WTC11 (cell line): Measurements from ENCODE around the gene CPLANE1. TPM values are rescaled to one million over a fixed set of nuclear protein-coding genes. Genes with fewer than 3 reads are reported as not detected.

Source experiments
- ATAC-seq: fragments of 200-7000 bp; cut with Tn5 transposase; 2 replicates; pipeline ENCODE4 v1.10.0; 2021; ENCODE audit warnings: mild to moderate bottlenecking, moderate library complexity
- CTCF ChIA-PET: fragments of 300-600 bp; sonication (Branson Sonifier 250); formaldehyde crosslinking; loops from one replicate; lab custom pipeline; 2021; ENCODE audit warnings: antibody characterized with exemption; lab: Charles Lee
- POLR2A ChIA-PET: fragments of 350-600 bp; sonication (Branson Sonifier 250); formaldehyde crosslinking; loops from one replicate; lab custom pipeline; 2021; ENCODE audit warnings: antibody characterized with exemption; lab: Charles Lee
- DNase-seq: peaks from one replicate; pipeline ENCODE4 v3.0.0; 2021; ENCODE audit warnings: low spot score
- H3K27ac Mint-ChIP-seq: 2 replicates; pipeline ENCODE4 v1.8.0; 2021; ENCODE audit warnings: mixed read lengths
- H3K27me3 Mint-ChIP-seq: 2 replicates; pipeline ENCODE4 v1.8.0; 2021; ENCODE audit warnings: low read depth, mild to moderate bottlenecking, moderate library complexity, mixed read lengths
- H3K36me3 Mint-ChIP-seq: 2 replicates; pipeline ENCODE4 v1.8.0; 2021; ENCODE audit warnings: mixed read lengths
- H3K4me1 Mint-ChIP-seq: 2 replicates; pipeline ENCODE4 v1.8.0; 2022; ENCODE audit warnings: mixed read lengths
- H3K4me3 Mint-ChIP-seq: 2 replicates; pipeline ENCODE4 v1.8.0; 2021; ENCODE audit warnings: mild to moderate bottlenecking, moderate library complexity, mixed read lengths
- H3K9me3 Mint-ChIP-seq: 2 replicates; pipeline ENCODE4 v1.8.0; 2021; ENCODE audit warnings: mixed read lengths
- ATF1 ChIP-seq: sonication (generic); formaldehyde crosslinking; IDR thresholded peaks from 2 replicates; pipeline ENCODE4 v1.8.1; 2023; ENCODE audit warnings: mild to moderate bottlenecking, moderate library complexity, missing genetic modification reagents
- E2F5 ChIP-seq: sonication (generic); formaldehyde crosslinking; IDR thresholded peaks from 2 replicates; pipeline ENCODE4 v1.8.1; 2022; ENCODE audit warnings: mild to moderate bottlenecking, moderate library complexity, missing genetic modification reagents
- GABPB1 ChIP-seq: sonication (generic); formaldehyde crosslinking; IDR thresholded peaks from 2 replicates; pipeline ENCODE4 v1.8.1; 2023; ENCODE audit warnings: mild to moderate bottlenecking, missing genetic modification reagents
- GTF2I ChIP-seq: fragments of 250-450 bp; sonication (Bioruptor Pico); conservative IDR thresholded peaks from 2 replicates; pipeline ENCODE4 v1.4.0; 2021; ENCODE audit warnings: mild to moderate bottlenecking
- MXD4 ChIP-seq: fragments of 250-450 bp; sonication (Bioruptor Pico); IDR thresholded peaks from 2 replicates; pipeline ENCODE4 v1.8.0; 2021; ENCODE audit warnings: mild to moderate bottlenecking, moderate library complexity, borderline replicate concordance
- MYBL2 ChIP-seq: sonication (generic); formaldehyde crosslinking; IDR thresholded peaks from 2 replicates; pipeline ENCODE4 v1.8.1; 2023; ENCODE audit warnings: mild to moderate bottlenecking, moderate library complexity, missing genetic modification reagents
- NFATC4 ChIP-seq: fragments of 250-450 bp; sonication (Bioruptor Pico); IDR thresholded peaks from 2 replicates; pipeline ENCODE4 v1.9.0; 2021; ENCODE audit warnings: mild to moderate bottlenecking
- NFE2L1 ChIP-seq: sonication (generic); formaldehyde crosslinking; IDR thresholded peaks from 2 replicates; pipeline ENCODE4 v1.8.1; 2023; ENCODE audit warnings: missing genetic modification reagents
- OVOL2 ChIP-seq: fragments of 250-450 bp; sonication (Bioruptor Pico); IDR thresholded peaks from 2 replicates; pipeline ENCODE4 v1.9.0; 2021; ENCODE audit warnings: mild to moderate bottlenecking, borderline replicate concordance
- PRRX2 ChIP-seq: fragments of 250-450 bp; sonication (Bioruptor Pico); IDR thresholded peaks from 2 replicates; pipeline ENCODE4 v1.8.0; 2021; ENCODE audit warnings: mild to moderate bottlenecking
- RELA ChIP-seq: sonication (generic); formaldehyde crosslinking; IDR thresholded peaks from 2 replicates; pipeline ENCODE4 v1.8.1; 2022; ENCODE audit warnings: missing genetic modification reagents, mild to moderate bottlenecking, borderline replicate concordance
- SMAD3 ChIP-seq: sonication (generic); formaldehyde crosslinking; IDR thresholded peaks from 2 replicates; pipeline ENCODE4 v1.8.0; 2022; ENCODE audit warnings: missing genetic modification reagents, mild to moderate bottlenecking, borderline replicate concordance
- ZNF138 ChIP-seq: sonication (generic); formaldehyde crosslinking; conservative IDR thresholded peaks from 2 replicates; pipeline ENCODE4 v1.8.1; 2022; ENCODE audit warnings: mild to moderate bottlenecking, moderate library complexity, missing genetic modification reagents
- ZNF416 ChIP-seq: fragments of 250-450 bp; sonication (Bioruptor Pico); IDR thresholded peaks from 2 replicates; pipeline ENCODE4 v1.9.0; 2021; ENCODE audit warnings: mild to moderate bottlenecking, inconsistent platforms
- total RNA-seq: library from RNA; stranded (reverse); gene quantifications from 3 replicates; pipeline ENCODE4 v1.2.3, GENCODE V29; 2021
- TF ChIP-seq, protein P1 (sequence below): sonication (generic); formaldehyde crosslinking; IDR thresholded peaks from 2 replicates; pipeline ENCODE4 v1.8.0; 2022; ENCODE audit warnings: mild to moderate bottlenecking, missing genetic modification reagents
- TF ChIP-seq, protein P2 (sequence below): sonication (generic); formaldehyde crosslinking; IDR thresholded peaks from 2 replicates; pipeline ENCODE4 v1.8.1; 2023; ENCODE audit warnings: mild to moderate bottlenecking, missing genetic modification reagents
- TF ChIP-seq, protein P3 (sequence below): sonication (generic); formaldehyde crosslinking; IDR thresholded peaks from 2 replicates; pipeline ENCODE4 v1.8.1; 2023; ENCODE audit warnings: mild to moderate bottlenecking, missing genetic modification reagents
- TF ChIP-seq, protein P4 (sequence below): sonication (generic); formaldehyde crosslinking; IDR thresholded peaks from 2 replicates; pipeline ENCODE4 v1.8.1; 2023; ENCODE audit warnings: mild to moderate bottlenecking, missing genetic modification reagents, moderate library complexity
- TF ChIP-seq, protein P5 (sequence below): sonication (generic); formaldehyde crosslinking; IDR thresholded peaks from 2 replicates; pipeline ENCODE4 v1.8.0; 2022; ENCODE audit warnings: missing genetic modification reagents
- TF ChIP-seq, protein P6 (sequence below): fragments of 250-450 bp; sonication (Bioruptor Pico); IDR thresholded peaks from 2 replicates; pipeline ENCODE4 v1.9.0; 2021; ENCODE audit warnings: mild to moderate bottlenecking

CPLANE1 gene
- total RNA-seq, 1 experiment from 2014 or later = 4.8 TPM

DNA sequence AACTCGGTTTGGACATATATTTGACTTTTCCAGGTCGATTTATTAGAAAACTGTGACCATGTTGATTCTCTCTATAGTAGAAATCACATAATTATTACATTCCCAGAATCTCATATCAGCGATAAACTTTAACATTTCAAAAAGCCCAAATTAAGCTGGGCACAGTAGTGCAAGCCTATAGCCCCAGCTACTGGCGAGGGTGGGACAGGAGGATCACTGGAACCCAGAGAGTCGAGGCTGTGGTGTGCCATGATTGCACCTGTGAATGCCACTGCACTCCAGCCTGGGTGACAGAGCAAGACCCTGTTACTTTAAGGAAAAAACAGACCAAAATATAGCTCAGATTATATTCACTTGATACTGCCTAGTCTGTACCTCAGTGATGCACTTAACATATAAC is 128.9 kb downstream of the CPLANE1 start:
- CTCF ChIA-PET = interaction anchor here (0.7 kb wide), 1 partner anchor 77 kb away, joined by 4 read pairs; no protein-coding TSS in a partner anchor
- ATAC-seq = no peak
- H3K27ac Mint-ChIP-seq = no peak overlapping the region
- TF ChIP-seq, protein P1, sequence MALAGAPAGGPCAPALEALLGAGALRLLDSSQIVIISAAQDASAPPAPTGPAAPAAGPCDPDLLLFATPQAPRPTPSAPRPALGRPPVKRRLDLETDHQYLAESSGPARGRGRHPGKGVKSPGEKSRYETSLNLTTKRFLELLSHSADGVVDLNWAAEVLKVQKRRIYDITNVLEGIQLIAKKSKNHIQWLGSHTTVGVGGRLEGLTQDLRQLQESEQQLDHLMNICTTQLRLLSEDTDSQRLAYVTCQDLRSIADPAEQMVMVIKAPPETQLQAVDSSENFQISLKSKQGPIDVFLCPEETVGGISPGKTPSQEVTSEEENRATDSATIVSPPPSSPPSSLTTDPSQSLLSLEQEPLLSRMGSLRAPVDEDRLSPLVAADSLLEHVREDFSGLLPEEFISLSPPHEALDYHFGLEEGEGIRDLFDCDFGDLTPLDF (CRISPR knock-in tag) = no peak
- TF ChIP-seq, protein P2, sequence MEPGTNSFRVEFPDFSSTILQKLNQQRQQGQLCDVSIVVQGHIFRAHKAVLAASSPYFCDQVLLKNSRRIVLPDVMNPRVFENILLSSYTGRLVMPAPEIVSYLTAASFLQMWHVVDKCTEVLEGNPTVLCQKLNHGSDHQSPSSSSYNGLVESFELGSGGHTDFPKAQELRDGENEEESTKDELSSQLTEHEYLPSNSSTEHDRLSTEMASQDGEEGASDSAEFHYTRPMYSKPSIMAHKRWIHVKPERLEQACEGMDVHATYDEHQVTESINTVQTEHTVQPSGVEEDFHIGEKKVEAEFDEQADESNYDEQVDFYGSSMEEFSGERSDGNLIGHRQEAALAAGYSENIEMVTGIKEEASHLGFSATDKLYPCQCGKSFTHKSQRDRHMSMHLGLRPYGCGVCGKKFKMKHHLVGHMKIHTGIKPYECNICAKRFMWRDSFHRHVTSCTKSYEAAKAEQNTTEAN = no peak
- TF ChIP-seq SMAD3 = no peak
- TF ChIP-seq MYBL2 (CRISPR knock-in tag) = no peak
- TF ChIP-seq, protein P3, sequence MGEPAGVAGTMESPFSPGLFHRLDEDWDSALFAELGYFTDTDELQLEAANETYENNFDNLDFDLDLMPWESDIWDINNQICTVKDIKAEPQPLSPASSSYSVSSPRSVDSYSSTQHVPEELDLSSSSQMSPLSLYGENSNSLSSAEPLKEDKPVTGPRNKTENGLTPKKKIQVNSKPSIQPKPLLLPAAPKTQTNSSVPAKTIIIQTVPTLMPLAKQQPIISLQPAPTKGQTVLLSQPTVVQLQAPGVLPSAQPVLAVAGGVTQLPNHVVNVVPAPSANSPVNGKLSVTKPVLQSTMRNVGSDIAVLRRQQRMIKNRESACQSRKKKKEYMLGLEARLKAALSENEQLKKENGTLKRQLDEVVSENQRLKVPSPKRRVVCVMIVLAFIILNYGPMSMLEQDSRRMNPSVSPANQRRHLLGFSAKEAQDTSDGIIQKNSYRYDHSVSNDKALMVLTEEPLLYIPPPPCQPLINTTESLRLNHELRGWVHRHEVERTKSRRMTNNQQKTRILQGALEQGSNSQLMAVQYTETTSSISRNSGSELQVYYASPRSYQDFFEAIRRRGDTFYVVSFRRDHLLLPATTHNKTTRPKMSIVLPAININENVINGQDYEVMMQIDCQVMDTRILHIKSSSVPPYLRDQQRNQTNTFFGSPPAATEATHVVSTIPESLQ (CRISPR knock-in tag) = no peak
- TF ChIP-seq ZNF138 (CRISPR knock-in tag) = no peak
- TF ChIP-seq, protein P4, sequence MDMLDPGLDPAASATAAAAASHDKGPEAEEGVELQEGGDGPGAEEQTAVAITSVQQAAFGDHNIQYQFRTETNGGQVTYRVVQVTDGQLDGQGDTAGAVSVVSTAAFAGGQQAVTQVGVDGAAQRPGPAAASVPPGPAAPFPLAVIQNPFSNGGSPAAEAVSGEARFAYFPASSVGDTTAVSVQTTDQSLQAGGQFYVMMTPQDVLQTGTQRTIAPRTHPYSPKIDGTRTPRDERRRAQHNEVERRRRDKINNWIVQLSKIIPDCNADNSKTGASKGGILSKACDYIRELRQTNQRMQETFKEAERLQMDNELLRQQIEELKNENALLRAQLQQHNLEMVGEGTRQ (CRISPR knock-in tag) = no peak
- no peak overlapping the region for H3K4me3 Mint-ChIP-seq
- no peaks in the 10 kb centered on the region for H3K27me3 Mint-ChIP-seq
- H3K4me1 Mint-ChIP-seq = no peaks in the 10 kb centered on the region
- H3K9me3 Mint-ChIP-seq = no peaks in the 10 kb centered on the region
- no peak for DNase-seq
- no peaks in the 10 kb centered on the region for H3K36me3 Mint-ChIP-seq
- POLR2A ChIA-PET = interaction anchor here (0.5 kb wide), 1 partner anchor 578 kb away, joined by 3 read pairs; no protein-coding TSS in a partner anchor

- Mint-ChIP-seq H3K9me3 (peaks cover 4% of the 10 kb centered on the region; the same call in 1 of the 2 replicates), H3K27ac (no peak overlapping the region), H3K4me1 (no peaks in the 10 kb centered on the region), H3K36me3 (peaks cover 5% of the 10 kb centered on the region; the same call in 1 of the 2 replicates), H3K27me3 (no peaks in the 10 kb centered on the region), H3K4me3 (no peak overlapping the region)
- DNase-seq (no peak), ATAC-seq (no peak)
- ChIA-PET CTCF (no interaction called here), POLR2A (no interaction called here)
- TF ChIP-seq GTF2I (CRISPR knock-in tag) (no peak), E2F5 (no peak), NFATC4 (CRISPR knock-in tag) (no peak), ATF1 (CRISPR knock-in tag) (no peak), OVOL2 (no peak), PRRX2 (CRISPR knock-in tag) (no peak), NFE2L1 (CRISPR knock-in tag) (no peak), MXD4 (CRISPR knock-in tag) (no peak), GABPB1 (CRISPR knock-in tag) (no peak), SMAD3 (no peak), ZNF416 (no peak), RELA (CRISPR knock-in tag) (no peak)
- TF ChIP-seq, protein P5, sequence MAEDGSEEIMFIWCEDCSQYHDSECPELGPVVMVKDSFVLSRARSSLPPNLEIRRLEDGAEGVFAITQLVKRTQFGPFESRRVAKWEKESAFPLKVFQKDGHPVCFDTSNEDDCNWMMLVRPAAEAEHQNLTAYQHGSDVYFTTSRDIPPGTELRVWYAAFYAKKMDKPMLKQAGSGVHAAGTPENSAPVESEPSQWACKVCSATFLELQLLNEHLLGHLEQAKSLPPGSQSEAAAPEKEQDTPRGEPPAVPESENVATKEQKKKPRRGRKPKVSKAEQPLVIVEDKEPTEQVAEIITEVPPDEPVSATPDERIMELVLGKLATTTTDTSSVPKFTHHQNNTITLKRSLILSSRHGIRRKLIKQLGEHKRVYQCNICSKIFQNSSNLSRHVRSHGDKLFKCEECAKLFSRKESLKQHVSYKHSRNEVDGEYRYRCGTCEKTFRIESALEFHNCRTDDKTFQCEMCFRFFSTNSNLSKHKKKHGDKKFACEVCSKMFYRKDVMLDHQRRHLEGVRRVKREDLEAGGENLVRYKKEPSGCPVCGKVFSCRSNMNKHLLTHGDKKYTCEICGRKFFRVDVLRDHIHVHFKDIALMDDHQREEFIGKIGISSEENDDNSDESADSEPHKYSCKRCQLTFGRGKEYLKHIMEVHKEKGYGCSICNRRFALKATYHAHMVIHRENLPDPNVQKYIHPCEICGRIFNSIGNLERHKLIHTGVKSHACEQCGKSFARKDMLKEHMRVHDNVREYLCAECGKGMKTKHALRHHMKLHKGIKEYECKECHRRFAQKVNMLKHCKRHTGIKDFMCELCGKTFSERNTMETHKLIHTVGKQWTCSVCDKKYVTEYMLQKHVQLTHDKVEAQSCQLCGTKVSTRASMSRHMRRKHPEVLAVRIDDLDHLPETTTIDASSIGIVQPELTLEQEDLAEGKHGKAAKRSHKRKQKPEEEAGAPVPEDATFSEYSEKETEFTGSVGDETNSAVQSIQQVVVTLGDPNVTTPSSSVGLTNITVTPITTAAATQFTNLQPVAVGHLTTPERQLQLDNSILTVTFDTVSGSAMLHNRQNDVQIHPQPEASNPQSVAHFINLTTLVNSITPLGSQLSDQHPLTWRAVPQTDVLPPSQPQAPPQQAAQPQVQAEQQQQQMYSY = no peak
- TF ChIP-seq, protein P6, sequence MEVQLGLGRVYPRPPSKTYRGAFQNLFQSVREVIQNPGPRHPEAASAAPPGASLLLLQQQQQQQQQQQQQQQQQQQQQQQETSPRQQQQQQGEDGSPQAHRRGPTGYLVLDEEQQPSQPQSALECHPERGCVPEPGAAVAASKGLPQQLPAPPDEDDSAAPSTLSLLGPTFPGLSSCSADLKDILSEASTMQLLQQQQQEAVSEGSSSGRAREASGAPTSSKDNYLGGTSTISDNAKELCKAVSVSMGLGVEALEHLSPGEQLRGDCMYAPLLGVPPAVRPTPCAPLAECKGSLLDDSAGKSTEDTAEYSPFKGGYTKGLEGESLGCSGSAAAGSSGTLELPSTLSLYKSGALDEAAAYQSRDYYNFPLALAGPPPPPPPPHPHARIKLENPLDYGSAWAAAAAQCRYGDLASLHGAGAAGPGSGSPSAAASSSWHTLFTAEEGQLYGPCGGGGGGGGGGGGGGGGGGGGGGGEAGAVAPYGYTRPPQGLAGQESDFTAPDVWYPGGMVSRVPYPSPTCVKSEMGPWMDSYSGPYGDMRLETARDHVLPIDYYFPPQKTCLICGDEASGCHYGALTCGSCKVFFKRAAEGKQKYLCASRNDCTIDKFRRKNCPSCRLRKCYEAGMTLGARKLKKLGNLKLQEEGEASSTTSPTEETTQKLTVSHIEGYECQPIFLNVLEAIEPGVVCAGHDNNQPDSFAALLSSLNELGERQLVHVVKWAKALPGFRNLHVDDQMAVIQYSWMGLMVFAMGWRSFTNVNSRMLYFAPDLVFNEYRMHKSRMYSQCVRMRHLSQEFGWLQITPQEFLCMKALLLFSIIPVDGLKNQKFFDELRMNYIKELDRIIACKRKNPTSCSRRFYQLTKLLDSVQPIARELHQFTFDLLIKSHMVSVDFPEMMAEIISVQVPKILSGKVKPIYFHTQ (CRISPR knock-in tag) = no peak
- TF ChIP-seq, protein P4 (CRISPR knock-in tag) = no peak
Observed at GRCh38 chr5:37116359-37116758, 132.8 kb downstream of the CPLANE1 start.
